Fibroblast of gingiva (primary cell): ENCODE results near the gene PTMA.
A peak's percentile ranks its signal among the peaks of the same experiment; 100 is the strongest.
"Not testable (repeated sequence)": the region's sequence is repeated elsewhere in the genome, so short reads cannot be mapped to it uniquely, and the experiment has no call there.

ENCODE experiments used
- DNase-seq: peaks from one replicate; pipeline ENCODE4 v3.0.0-alpha.2; 2011; ENCODE audit warnings: low read depth

PTMA gene

GRCh38 chr2:231696004-231696367 lies 12.3 kb upstream of the PTMA start:
- peak; percentile 97 for DNase-seq

- DNase-seq: peak; percentile 82
Measured at GRCh38 chr2:231699006-231699405, 9.3 kb upstream of the PTMA start.

GRCh38 chr2:231701456-231702373 lies 6.6 kb upstream of the PTMA start:
- peak; percentile 72 for DNase-seq

DNA sequence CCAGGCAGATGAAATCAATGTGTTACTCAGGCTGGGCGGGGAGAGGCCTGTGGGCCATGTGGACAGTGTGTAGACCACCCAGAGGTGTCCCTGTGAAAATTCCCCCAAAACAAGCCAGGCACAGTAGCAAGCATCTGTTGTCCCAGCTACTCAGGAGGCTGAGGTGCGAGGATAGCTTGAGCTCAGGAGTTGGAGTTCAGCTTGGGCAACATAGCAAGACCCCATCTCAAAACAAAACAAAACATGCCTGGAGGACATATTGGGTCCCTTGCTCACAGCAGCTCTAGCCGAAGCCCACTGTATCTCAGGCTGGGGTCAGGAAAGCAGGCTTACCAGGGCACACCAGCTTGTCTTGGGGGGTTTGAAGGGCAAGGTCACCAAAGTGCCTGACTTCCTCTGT lies 4.3 kb upstream of the PTMA start:
- no peak for DNase-seq

- peak; percentile 99 for DNase-seq
Measured at GRCh38 chr2:231706731-231707624, 1.3 kb upstream of the PTMA start.

GRCh38 chr2:231707625-231707926 lies 749 bp upstream of the PTMA start:
- DNase-seq: peak; percentile 58

GRCh38 chr2:231708773-231709635 lies 679 bp downstream of the PTMA start:
- peak; percentile 26 for DNase-seq

- peak; percentile 31 for DNase-seq
Measured at GRCh38 chr2:231709636-231709980, 1.3 kb downstream of the PTMA start.

DNA sequence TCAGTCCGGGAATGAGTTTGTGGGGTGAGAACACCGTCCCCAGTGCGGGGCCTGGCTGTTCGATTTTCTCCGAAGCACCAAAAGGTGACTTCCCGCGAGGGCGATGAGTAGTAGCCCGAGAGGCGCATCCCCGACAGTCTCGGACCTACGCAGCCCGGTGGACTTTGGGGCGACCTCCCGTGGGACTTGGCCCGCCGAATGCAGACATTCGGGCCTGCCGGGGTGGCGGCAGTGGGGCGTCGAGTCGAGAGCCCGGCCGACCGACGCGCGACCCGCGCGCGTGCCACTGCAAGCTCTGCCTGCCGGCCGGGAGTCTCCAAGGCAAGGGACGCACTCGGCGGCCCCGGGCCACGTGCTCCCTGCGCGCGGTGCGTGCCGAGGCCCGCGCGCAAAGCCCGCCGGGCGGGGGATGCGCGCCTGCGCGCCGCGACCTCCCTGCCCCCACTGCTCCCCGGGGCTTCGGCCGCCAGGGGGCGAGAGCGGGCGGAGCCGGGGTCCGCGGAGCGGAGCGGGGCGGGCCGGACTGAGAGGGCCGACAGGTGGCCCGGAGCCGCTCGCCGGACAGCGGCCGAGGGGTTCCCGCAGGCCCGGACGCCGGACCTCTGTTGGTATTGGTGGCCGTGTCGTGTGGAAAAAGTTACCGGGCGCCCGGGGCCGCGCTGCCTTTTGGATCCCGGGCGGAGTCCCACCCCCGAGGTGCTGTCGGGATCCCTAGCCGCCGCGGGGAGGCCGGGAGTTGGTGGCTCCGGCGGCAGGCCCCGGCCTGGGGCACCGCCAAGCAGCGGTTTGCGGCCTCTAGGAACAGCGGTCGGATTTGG lies 1.9 kb downstream of the PTMA start:
- DNase-seq: peak; percentile 82

- no peak for DNase-seq
Measured at GRCh38 chr2:231710799-231711676, 2.7 kb downstream of the PTMA start.

DNA sequence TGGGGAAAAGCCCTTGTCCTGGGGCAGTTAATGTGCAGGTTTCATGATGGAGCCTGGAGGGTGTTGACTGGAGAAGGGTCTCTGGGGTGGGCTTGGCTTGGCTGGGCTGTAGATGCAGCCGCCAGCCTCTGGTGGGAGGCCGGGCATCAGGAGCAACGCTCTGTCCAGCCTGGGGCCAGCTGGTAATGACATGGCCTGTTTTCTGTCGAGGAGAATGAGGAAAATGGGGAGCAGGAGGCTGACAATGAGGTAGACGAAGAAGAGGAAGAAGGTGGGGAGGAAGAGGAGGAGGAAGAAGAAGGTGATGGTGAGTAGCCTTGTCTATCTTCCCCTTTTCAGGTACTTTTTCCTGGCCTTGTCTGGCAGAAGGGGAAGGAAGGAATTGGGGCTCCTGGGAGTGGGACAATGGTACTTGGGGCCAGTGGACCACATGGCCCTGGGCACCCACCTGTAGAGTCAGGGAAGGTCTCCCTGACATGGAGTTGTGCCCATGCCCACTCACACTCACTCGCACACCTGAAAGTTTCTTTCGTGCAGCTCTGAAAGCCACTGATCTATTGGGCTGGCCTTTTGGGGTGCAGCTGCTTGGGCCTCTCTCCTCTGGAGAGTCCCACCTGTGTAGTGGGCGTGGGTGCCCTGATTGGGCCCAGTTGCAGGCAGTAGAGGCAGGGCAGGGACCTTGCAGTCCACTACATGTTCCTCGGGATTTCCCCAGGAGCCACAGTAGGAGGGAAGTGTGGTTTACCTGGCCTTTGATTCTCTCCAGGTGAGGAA lies 3.5 kb downstream of the PTMA start:
- no peak for DNase-seq

DNA sequence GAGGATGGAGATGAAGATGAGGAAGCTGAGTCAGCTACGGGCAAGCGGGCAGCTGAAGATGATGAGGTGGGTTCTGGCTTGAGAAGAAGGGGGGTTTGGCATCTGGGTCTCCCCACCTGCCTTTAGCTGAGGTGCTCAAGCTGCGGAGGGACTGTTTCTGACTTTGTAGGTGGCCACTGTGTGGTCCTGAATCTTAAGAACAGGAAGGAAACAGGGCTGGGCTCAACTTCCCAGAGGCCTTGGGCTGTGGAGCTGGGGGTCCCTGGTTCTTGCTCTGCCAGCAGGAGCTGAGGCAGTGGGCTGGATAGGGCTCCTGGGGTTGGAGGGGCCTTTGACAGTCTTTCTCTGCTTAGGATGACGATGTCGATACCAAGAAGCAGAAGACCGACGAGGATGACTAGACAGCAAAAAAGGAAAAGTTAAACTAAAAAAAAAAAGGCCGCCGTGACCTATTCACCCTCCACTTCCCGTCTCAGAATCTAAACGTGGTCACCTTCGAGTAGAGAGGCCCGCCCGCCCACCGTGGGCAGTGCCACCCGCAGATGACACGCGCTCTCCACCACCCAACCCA lies 4.2 kb downstream of the PTMA start:
- not testable (repeated sequence) for DNase-seq

DNA sequence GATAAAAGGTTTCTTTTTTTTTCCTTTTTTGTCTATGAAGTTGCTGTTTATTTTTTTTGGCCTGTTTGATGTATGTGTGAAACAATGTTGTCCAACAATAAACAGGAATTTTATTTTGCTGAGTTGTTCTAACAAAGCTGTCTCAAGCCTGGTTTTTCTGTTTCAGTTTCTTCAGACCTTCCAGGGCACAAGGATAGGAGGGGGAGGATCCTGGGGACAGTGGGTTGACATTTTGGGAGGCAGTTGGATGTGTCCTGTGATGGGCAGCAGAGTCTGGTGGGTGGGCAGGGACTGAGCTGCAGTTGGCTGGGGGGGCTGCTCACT lies 5.0 kb downstream of the PTMA start:
- DNase-seq: not testable (repeated sequence)

- DNase-seq: peak; percentile 85
Measured at GRCh38 chr2:231713730-231714638, 5.7 kb downstream of the PTMA start.

GRCh38 chr2:231714639-231715498 lies 6.5 kb downstream of the PTMA start:
- DNase-seq: peak; percentile 33

- no peak for DNase-seq
Measured at GRCh38 chr2:231715499-231715837, 7.1 kb downstream of the PTMA start.

GRCh38 chr2:231715988-231716616 lies 7.8 kb downstream of the PTMA start:
- no peak for DNase-seq
